ENCODE data around the gene LYL1.
"Not testable (repeated sequence)": the region's sequence is repeated elsewhere in the genome, so short reads cannot be mapped to it uniquely, and the experiment has no call there.

LYL1 gene

GRCh38 chr19:13102666-13103580 is at the start of gene LYL1:
LYL1 (minus strand) TSS chr19:13102858; CDS start chr19:13101171, 1,687 bp downstream.
- peak; percentile 67 for DNase-seq (ENCODE audit: low spot score)

GRCh38 chr19:13151605-13152355 is 49.1 kb upstream of the LYL1 start:
- peak; percentile 98 for DNase-seq (ENCODE audit: low spot score)

GRCh38 chr19:13150931-13151604 is 48.4 kb upstream of the LYL1 start:
- no peak for DNase-seq (ENCODE audit: low spot score)

DNA sequence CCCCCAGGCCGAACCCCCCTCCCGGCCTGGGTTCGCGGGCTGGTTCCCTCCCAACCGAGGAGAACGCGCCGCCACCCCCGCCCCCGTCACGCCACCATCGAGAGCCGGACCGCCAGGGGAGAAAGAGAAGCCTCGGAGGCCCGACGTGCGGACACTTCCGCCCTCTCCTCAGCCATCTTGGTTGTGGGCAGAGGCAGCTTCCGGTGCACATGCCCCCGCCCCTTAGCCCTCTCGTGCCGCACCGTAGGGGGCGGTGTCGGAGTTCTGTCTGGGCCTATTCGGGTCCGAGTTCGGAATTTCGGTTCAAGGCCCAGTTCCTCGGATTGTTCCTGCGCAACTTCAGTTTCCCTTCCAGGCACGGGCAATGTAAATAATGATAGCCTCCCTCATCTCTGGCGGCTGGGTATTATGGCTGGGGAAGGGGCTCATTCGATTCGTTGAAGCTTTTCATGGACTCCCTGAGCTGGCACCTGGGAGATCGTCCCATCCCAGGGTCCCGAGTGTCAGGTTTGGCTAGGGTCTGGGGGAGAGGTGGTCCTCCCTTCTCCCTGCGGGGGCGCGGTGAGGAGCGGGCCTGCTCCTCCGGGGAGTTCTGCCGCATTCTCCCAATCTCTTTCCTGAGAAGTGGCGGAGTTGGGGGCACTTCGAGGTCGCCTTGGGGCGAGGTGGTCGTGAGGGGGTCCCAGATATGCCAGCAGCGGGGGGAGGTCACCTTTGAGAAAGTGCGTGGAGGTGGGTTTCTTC is 47.7 kb upstream of the LYL1 start, which contains the start of the genes IER2 and STX10:
Gene IER2, plus strand, starts transcription at position 225 of the 744 bp plus-strand sequence. CDS start 2,776 bp downstream, outside the sequence.
Gene STX10, minus strand, starts transcription at position 189 of the 744 bp plus-strand sequence. CDS start 202 bp downstream, outside the sequence.
- peak; percentile 95 for DNase-seq (ENCODE audit: low spot score)

DNA sequence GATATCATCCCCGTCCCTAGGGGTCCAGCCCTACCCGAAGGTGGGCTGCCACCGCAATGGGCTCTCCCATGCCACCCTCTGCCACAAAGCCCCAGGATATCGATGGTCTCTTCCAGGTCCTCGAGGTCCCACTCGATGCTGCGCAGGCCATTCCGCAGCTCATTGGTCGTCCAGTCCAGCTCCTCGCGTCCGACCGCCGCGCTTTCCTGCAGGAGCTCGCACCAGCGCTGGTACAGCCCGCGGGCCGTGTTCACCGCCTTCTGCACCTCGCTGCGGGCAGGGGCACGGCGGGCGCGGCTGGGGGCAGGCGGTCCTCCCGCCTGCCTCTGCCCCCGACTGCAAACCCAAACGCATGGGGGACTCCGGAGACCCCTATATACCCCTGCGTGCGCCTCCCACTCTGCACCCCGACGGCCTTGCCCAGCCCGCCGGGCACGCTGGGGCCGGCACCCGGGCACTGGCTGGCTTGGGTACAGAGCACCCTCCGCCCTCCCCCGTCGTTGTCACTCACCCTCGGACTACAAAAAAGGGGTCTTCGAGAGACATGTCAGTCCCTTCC is 47.0 kb upstream of the LYL1 start:
- peak; percentile 42 for DNase-seq (ENCODE audit: low spot score)

- DNase-seq (ENCODE audit: low spot score): not testable (repeated sequence)
Measured at GRCh38 chr19:13149173-13149627, 46.5 kb upstream of the LYL1 start.

DNA sequence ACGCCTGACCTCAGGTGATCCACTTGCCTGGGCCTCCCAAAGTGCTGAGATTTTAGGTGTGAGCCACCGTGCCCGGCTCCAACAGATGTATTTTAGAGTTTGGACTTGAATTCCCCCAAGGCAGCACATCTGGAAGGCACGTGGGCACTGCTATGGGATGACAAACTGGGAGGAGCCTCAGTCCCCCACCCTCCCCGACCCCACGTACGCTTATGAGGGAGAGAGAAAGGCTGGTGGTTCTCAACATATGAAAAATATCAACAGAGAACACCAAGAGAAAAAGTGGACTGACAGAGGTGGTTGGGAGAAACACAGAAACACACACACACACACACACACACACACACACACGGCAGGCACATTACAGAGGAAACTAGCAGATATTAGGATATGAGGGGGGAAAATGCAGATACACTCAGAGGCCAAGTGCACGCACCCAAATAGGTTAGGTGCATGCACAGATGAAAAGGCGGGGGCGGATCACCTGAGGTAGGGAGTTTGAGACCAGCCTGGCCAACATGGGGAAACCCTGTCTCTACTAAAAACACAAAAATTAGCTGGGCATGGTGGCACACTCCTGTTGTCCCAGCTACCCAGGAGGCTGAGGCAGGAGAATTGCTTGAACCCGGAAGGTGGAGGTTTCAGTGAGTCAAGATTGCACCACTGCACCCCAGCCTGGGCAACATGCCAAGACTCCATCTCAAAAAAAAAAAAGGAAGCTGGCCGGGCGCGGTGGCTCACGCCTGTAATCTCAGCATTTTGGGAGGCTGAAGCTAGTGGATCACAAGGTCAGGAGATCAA is 44.3 kb upstream of the LYL1 start:
- peak; percentile 42 for DNase-seq (ENCODE audit: low spot score)

DNA sequence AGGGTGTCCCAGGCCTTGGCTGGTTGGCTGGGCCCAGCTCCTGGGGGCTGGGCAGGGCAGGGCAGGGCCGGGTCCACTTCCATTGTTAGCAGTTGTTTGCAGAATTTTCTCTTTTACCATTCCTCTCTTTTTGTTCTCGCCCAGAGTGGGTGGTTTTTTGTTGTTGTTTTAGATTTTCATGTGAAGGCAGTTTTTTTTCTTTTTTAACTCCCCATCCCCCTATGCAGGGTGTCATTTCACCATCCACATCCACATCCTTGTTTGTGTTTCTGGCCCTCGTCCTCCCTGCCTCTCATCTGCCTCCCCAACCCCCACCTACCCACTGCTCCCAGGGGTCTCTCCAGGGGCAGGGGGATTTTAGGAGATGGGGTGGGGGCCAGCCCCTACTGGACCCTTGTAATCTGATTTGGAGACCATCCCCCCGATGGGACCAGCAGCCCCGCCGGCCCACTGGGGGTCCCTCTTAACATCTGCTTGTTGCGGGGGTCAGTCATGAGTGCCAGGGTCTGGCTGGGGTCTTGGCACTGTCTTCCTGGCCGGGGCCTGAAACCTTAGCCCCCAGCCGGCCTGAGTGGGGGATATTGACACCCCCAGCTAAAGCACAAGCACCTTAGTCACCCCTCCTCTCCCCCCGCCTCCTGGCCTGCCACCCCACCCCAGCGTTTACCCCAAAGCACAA is 37.1 kb upstream of the LYL1 start:
- DNase-seq (ENCODE audit: low spot score): no peak

DNA sequence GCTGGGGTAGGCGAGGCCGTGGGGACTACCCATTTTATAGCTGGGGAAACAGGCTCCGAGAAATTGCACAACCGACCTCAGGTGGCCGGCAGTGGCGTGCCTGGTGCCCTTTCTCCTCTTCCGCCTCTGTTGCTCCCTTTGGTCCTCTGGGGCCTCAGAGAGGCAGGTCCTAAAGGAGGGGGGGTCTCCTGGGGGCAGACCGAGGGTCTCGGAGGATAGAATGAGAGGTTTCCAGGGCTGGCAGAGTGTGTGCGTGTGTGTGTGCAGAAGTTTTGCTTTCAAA is 36.2 kb upstream of the LYL1 start:
- no peak for DNase-seq (ENCODE audit: low spot score)

- DNase-seq (ENCODE audit: low spot score): no peak
Measured at GRCh38 chr19:13138171-13138915, 35.7 kb upstream of the LYL1 start.

- DNase-seq (ENCODE audit: low spot score): no peak
Measured at GRCh38 chr19:13137290-13137794, 34.7 kb upstream of the LYL1 start.

DNA sequence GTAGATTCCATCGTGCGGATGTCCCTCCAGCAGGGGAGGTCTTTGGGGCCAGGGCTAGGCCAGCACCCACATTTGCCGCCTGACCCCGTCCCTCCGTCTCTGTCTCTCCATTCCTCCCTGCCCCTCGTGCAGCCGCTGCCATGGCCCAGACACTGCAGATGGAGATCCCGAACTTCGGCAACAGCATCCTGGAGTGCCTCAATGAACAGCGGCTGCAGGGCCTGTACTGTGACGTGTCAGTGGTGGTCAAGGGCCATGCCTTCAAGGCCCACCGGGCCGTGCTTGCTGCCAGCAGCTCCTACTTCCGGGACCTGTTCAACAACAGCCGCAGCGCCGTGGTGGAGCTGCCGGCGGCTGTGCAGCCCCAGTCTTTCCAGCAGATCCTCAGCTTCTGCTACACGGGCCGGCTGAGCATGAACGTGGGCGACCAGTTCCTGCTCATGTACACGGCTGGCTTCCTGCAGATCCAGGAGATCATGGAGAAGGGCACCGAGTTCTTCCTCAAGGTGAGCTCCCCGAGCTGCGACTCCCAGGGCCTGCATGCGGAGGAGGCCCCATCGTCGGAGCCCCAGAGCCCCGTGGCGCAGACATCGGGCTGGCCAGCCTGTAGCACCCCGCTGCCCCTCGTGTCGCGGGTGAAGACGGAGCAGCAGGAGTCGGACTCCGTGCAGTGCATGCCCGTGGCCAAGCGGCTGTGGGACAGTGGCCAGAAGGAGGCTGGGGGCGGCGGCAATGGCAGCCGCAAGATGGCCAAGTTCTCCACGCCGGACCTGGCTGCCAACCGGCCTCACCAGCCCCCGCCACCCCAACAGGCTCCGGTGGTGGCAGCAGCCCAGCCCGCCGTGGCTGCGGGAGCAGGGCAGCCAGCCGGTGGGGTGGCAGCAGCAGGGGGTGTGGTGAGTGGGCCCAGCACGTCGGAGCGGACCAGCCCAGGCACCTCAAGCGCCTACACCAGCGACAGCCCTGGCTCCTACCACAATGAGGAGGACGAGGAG is 32.7 kb upstream of the LYL1 start:
- no peak for DNase-seq (ENCODE audit: low spot score)

DNA sequence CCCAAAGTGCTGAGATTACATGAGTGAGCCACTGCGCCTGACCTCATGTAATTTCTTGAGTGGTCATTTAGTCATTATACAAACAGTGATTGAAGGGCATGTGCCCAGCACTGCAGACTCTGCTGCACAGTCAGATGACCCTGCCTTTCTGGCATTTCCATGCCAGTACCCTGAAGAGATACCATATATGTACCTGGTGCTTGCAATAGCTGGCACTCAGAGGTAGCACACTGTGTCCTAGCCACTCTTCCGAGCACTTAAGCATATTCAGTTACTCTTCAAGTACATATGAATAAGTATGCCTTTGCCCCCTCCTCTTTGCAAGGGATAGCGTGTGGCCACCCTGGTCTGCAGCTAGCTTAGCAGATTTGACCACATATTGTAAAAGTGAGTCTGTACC is 32.0 kb upstream of the LYL1 start:
- DNase-seq (ENCODE audit: low spot score): no peak

DNA sequence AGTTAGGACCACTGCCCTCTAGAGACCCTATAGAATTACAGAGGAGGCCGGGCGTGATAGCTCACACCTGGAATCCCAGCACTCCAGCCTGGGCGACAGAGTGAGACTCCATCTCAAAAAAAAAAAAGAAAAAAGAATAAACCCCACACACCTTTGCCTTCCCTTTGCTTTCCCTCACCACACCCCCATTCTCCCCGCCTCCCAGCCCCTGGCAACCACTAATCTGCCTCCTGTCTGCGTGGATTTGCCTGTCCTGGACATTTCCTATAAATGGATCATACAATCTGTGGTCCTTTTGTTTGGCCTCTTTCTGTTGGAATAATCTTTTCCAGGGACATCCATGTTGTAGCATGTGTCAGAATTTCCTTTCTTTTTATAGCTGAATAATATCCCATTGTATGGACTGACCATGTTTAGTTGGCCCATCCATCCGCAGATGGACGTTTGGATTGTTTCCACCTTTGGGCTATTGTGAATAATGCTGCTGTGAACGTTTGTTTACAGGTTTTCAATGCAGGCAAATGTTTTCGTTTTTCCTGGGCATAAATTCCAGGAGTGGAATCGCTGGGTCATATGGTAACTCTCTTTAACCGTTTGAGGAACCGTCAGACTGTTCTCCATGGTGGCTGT is 30.7 kb upstream of the LYL1 start:
- no peak for DNase-seq (ENCODE audit: low spot score)

GRCh38 chr19:13132471-13133180 is 30.0 kb upstream of the LYL1 start:
- peak; percentile 80 for DNase-seq (ENCODE audit: low spot score)

- DNase-seq (ENCODE audit: low spot score): no peak
Measured at GRCh38 chr19:13130886-13131490, 28.3 kb upstream of the LYL1 start.

All from GM03348 (cell line).